Renal pelvis (tissue), 4 donors: ENCODE results near the gene GOLGA1. TPM values are rescaled to one million over a fixed set of nuclear protein-coding genes. Genes with fewer than 3 reads are reported as not detected.
"Not testable (repeated sequence)": the region's sequence is repeated elsewhere in the genome, so short reads cannot be mapped to it uniquely, and the experiment has no call there.

Experiments used
- DNase-seq: peaks from one replicate; pipeline ENCODE4 v3.0.0-alpha.2; 2013
- polyA plus RNA-seq, 3 donors: library from polyadenylated mRNA; unstranded; fragments of 120-200 nt; gene quantifications; one replicate each; pipeline ENCODE4 v1.2.1, GENCODE V29; 2013; ENCODE audit not compliant: insufficient read length in 3 of 3

The GOLGA1 gene
- polyA plus RNA-seq, 3 donors = 15.3 to 21.9 (median 16.5) TPM

- DNase-seq = peak; percentile 94
These were observed 79.3 kb downstream of the GOLGA1 start, which contains the start of the genes ARPC5L and RPL35 for GRCh38 chr9:124861342-124862229. Gene ARPC5L, plus strand, starts transcription at chr9:124862130. Its CDS starts 7,161 bp downstream, at chr9:124869291. Gene RPL35, minus strand, starts transcription at chr9:124861957. Its CDS starts 45 bp downstream, at chr9:124861912.

GRCh38 chr9:124860582-124861341 is 80.1 kb downstream of the GOLGA1 start:
- no peak for DNase-seq

- no peak for DNase-seq
These were observed 80.9 kb downstream of the GOLGA1 start for GRCh38 chr9:124859803-124860581.

- no peak for DNase-seq
These were observed 82.4 kb downstream of the GOLGA1 start for GRCh38 chr9:124858330-124859046.

- DNase-seq = no peak
These were observed 83.2 kb downstream of the GOLGA1 start for GRCh38 chr9:124857533-124858162.

GRCh38 chr9:124855944-124856765 is 84.7 kb downstream of the GOLGA1 start:
- DNase-seq = no peak

GRCh38 chr9:124855566-124855943 is 85.3 kb downstream of the GOLGA1 start:
- no peak for DNase-seq

- no peak for DNase-seq
These were observed 86.1 kb downstream of the GOLGA1 start for GRCh38 chr9:124854822-124855221.

GRCh38 chr9:124854161-124854560 is 86.7 kb downstream of the GOLGA1 start:
- no peak for DNase-seq

- DNase-seq = no peak
These were observed 87.2 kb downstream of the GOLGA1 start for GRCh38 chr9:124853605-124854143.

GRCh38 chr9:124852829-124853531 is 87.9 kb downstream of the GOLGA1 start, which contains the start of gene WDR38:
Gene WDR38, plus strand, starts transcription at chr9:124853460. Its CDS starts 72 bp downstream, at chr9:124853532.
- DNase-seq = no peak

GRCh38 chr9:124852121-124852828 is 88.6 kb downstream of the GOLGA1 start:
- no peak for DNase-seq

- no peak for DNase-seq
These were observed 91.1 kb downstream of the GOLGA1 start for GRCh38 chr9:124849801-124850200.

GRCh38 chr9:124846969-124847368 is 93.9 kb downstream of the GOLGA1 start:
- no peak for DNase-seq

GRCh38 chr9:124846467-124846866 is 94.4 kb downstream of the GOLGA1 start:
- DNase-seq = not testable (repeated sequence)

GRCh38 chr9:124844291-124844690 is 96.6 kb downstream of the GOLGA1 start:
- no peak for DNase-seq

GRCh38 chr9:124843456-124844034 is 97.3 kb downstream of the GOLGA1 start:
- no peak for DNase-seq
